Stimulated activated CD4-positive, alpha-beta T cell treated with anti-CD3 and anti-CD28 coated beads, Interleukin-15, amount 100 ng/mL, for 48 hours (primary cell): ENCODE results near the gene THEM5.
"Not testable (repeated sequence)": the region's sequence is repeated elsewhere in the genome, so short reads cannot be mapped to it uniquely, and the experiment has no call there.

Experiments
- DNase-seq, 2 donors: peaks; one replicate each; pipeline ENCODE4 v3.0.0-alpha.2; 2020; ENCODE audit warnings: low read depth in 2 of 2

The THEM5 gene

GRCh38 chr1:151867765-151868411 lies 14.4 kb upstream of the THEM5 start:
- DNase-seq = peak in 1 of 2 donors; percentile 19

- DNase-seq = no peak
Observed at GRCh38 chr1:151867321-151867720, 13.8 kb upstream of the THEM5 start.

- no peak for DNase-seq
Observed at GRCh38 chr1:151864411-151864810, 10.9 kb upstream of the THEM5 start.

GRCh38 chr1:151862604-151863003 lies 9.1 kb upstream of the THEM5 start:
- no peak for DNase-seq

GRCh38 chr1:151860504-151861187 lies 7.1 kb upstream of the THEM5 start:
- no peak for DNase-seq

- no peak for DNase-seq
Observed at GRCh38 chr1:151859891-151860293, 6.4 kb upstream of the THEM5 start.

GRCh38 chr1:151858886-151859665 lies 5.6 kb upstream of the THEM5 start:
- no peak for DNase-seq

GRCh38 chr1:151858030-151858746 lies 4.7 kb upstream of the THEM5 start:
- no peak for DNase-seq

- DNase-seq = no peak
Observed at GRCh38 chr1:151855933-151856332, 2.4 kb upstream of the THEM5 start.

- not testable (repeated sequence) for DNase-seq
Observed at GRCh38 chr1:151855516-151855915, 2.0 kb upstream of the THEM5 start.

GRCh38 chr1:151854658-151855057 lies 1.1 kb upstream of the THEM5 start:
- no peak for DNase-seq

- DNase-seq = no peak
Observed at GRCh38 chr1:151852733-151853132, 779 bp downstream of the THEM5 start.

GRCh38 chr1:151851886-151852285 lies 1.6 kb downstream of the THEM5 start:
- no peak for DNase-seq

GRCh38 chr1:151849871-151850270 lies 3.6 kb downstream of the THEM5 start:
- DNase-seq = no peak

- no peak for DNase-seq
Observed at GRCh38 chr1:151849126-151849525, 4.4 kb downstream of the THEM5 start.

GRCh38 chr1:151847867-151848596 lies 5.5 kb downstream of the THEM5 start:
- no peak for DNase-seq

GRCh38 chr1:151846686-151847237 lies 6.8 kb downstream of the THEM5 start:
- DNase-seq = no peak

GRCh38 chr1:151846062-151846568 lies 7.4 kb downstream of the THEM5 start:
- no peak for DNase-seq

- no peak for DNase-seq
Observed at GRCh38 chr1:151843398-151843797, 10.1 kb downstream of the THEM5 start.

- DNase-seq = no peak
Observed at GRCh38 chr1:151841141-151841540, 12.4 kb downstream of the THEM5 start.

GRCh38 chr1:151840421-151840820 lies 13.1 kb downstream of the THEM5 start:
- DNase-seq = no peak
